ENCODE data around the gene SPEM1.

The SPEM1 gene

GRCh38 chr17:7419819-7420610, at the start of gene SPEM1:
TSS of gene SPEM1 (plus strand) at chr17:7420324. CDS start at chr17:7420385, 61 bp downstream.
- no peak for DNase-seq (ENCODE audit: low read depth)

- DNase-seq (ENCODE audit: low read depth), result no peak
These were observed 49.3 kb upstream of the SPEM1 start for GRCh38 chr17:7370853-7371252.

GRCh38 chr17:7374353-7374752, 45.8 kb upstream of the SPEM1 start:
- DNase-seq (ENCODE audit: low read depth), result no peak

- no peak for DNase-seq (ENCODE audit: low read depth)
These were observed 41.0 kb upstream of the SPEM1 start for GRCh38 chr17:7379134-7379533.

- DNase-seq (ENCODE audit: low read depth), result no peak
These were observed 39.8 kb upstream of the SPEM1 start for GRCh38 chr17:7380321-7380720.

GRCh38 chr17:7380855-7381683, 39.1 kb upstream of the SPEM1 start, which contains the start of gene TNK1:
TSS of gene TNK1 (plus strand) at chr17:7381089. CDS start at chr17:7382927, 1,838 bp downstream.
- no peak for DNase-seq (ENCODE audit: low read depth)

- DNase-seq (ENCODE audit: low read depth), result no peak
These were observed 37.2 kb upstream of the SPEM1 start for GRCh38 chr17:7382901-7383300.

GRCh38 chr17:7383371-7383741, 36.8 kb upstream of the SPEM1 start:
- no peak for DNase-seq (ENCODE audit: low read depth)

- no peak for DNase-seq (ENCODE audit: low read depth)
These were observed 36.2 kb upstream of the SPEM1 start for GRCh38 chr17:7383742-7384488.

- DNase-seq (ENCODE audit: low read depth), result no peak
These were observed 35.5 kb upstream of the SPEM1 start for GRCh38 chr17:7384489-7385081.

- no peak for DNase-seq (ENCODE audit: low read depth)
These were observed 31.3 kb upstream of the SPEM1 start for GRCh38 chr17:7388856-7389255.

- no peak for DNase-seq (ENCODE audit: low read depth)
These were observed 29.9 kb upstream of the SPEM1 start for GRCh38 chr17:7389924-7390910.

GRCh38 chr17:7391307-7391706, 28.8 kb upstream of the SPEM1 start:
- no peak for DNase-seq (ENCODE audit: low read depth)

- DNase-seq (ENCODE audit: low read depth), result no peak
These were observed 27.2 kb upstream of the SPEM1 start for GRCh38 chr17:7392696-7393612.

- DNase-seq (ENCODE audit: low read depth), result no peak
These were observed 26.3 kb upstream of the SPEM1 start for GRCh38 chr17:7393613-7394451.

- DNase-seq (ENCODE audit: low read depth), result peak; percentile 50
These were observed 25.5 kb upstream of the SPEM1 start, which contains the start of gene PLSCR3 for GRCh38 chr17:7394452-7395191. TSS of gene PLSCR3 (minus strand) at chr17:7394525. CDS start at chr17:7394110, 415 bp downstream.

- no peak for DNase-seq (ENCODE audit: low read depth)
These were observed 24.0 kb upstream of the SPEM1 start for GRCh38 chr17:7396147-7396546.

GRCh38 chr17:7398612-7399011, 21.5 kb upstream of the SPEM1 start:
- DNase-seq (ENCODE audit: low read depth), result no peak
